HG03135 (cell line): ENCODE data around the gene TCAIM.
"Not testable (repeated sequence)": the region's sequence is repeated elsewhere in the genome, so short reads cannot be mapped to it uniquely, and the experiment has no call there.

Experiments used
- ATAC-seq: cut with Tn5 transposase; IDR thresholded peaks from one replicate; pipeline ENCODE4 v1.9.1; 2021; ENCODE audit warnings: mild to moderate bottlenecking, moderate library complexity; ENCODE audit not compliant: unreplicated experiment

The TCAIM gene

DNA sequence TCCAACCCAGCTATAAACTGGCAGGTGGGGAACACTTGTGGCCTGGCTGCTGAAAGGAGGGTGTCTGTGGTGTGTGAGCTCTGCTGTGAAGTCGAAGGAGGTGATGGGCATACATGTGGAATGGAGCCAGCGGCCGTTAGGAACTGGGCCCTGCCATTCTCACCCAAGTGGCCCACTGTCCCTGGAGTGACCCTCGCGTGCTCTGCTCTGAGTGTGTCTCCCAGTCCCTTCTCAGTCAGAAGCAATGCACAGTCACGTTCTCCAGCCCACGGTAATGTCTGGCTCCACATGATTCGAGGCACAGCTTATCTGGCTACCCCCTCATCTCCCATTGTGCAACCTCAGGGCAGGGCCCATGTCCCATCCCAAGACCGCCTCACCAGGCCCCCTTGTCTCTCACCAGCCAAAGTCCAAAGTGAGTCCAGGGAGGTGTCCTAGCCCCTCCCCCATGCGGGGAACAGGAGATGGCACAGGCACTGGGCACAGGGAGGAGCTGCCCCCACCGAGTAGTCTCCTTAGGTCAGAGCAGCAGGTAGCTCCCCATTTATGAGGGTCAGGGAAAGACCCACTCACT lies 76.0 kb downstream of the TCAIM start:
- no peak for ATAC-seq

DNA sequence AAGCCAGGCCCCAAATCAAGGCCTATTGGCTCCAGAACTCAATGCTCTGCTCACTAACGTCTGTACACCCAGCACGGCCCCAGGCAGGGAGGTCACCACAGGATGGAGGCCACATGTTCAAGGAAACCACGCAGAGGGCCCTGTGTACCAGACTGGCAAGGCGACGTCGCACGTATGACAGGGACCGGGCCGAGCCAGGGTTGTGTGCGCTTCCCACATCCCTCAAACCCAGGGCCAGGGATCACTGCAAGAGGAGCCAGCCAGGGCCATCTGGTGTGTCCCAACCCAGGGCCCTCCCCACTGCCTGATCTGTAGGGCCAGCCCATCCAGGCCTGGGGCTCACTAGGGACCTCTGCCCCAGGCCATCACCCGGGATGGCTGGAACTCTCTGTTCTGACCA lies 76.9 kb downstream of the TCAIM start:
- no peak for ATAC-seq

DNA sequence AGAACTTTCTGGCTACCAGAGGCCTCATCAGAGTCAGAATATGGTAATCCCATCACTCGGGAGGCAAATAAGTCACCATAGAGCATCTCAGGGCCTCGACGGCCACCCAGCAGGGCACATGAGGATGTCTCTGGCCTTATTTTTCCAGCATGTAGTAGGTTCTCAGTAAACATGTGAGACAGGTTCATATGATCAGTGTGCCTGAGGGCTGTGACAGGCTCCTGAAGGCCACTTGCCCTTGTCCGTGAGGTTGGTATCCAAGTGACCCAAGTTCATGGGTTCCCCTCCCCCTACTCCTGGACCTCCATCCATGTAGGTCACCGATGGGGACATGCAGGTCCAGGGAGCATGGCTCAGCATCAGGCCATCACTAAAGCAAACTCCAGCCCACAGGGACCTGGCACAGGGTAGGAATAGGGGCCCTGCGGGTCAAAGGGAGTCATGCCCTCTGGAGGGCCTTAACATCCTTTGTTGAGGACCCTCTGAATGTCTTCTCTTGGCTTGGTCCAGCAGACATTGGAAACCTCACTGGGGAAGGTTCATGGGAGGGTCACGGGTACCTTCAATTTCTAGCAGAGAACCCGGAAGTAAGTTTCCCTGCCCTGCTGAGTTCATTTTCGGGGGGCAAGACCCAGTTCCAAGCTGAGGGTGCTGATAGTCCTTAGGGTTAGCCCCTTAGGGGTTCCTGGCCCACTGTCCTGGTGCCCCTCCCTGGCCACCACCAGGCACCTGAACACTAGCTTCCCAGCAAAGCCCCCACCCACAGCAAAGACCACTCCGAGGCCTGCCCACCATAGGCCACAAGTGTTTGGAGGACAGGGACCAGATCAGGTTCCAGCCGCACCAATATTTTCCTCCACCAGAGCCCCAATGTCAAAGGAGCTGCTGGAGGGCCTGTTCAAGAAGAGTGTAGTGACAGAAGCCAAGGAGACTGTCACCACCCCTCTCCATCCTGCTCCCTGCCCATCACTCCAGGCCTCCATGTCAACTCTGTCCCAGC lies 77.8 kb downstream of the TCAIM start:
- ATAC-seq = no peak

DNA sequence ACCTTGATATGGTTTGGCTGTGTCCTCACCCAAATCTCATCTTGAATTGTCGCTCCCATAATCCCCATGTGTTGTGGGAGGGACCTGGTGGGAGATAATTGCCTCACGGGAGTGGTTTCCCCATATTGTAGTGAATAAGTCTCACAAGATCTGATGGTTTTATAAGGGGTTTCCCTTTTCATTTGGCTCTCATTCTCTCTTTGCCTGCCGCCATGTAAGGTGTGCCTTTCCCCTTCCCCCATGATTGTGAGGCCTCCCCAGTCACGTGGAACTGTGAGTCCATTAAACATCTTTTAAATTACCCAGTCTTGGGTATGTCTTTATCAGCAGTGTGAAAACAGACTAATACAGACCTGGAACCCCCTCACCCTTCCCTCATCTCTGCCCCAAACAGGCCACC lies 79.6 kb downstream of the TCAIM start:
- not testable (repeated sequence) for ATAC-seq

DNA sequence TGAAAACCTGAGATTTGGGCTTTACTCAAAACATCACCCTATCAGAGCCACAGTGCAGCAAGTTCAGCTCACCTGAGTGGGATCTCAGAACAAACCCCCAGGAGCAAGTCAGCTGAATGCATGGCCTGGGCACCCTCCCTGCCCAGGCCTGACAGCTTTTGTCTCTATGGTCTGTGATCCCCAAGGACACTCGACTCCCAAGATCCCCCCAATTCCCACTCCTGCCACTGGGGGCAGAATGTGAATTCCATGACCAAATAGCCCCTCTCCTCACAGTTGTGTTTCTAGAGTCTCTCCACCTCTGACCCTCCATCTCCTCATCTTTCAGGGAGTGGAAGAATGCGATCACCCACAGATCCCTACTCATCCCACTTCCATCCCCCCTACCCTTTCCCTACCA lies 80.0 kb downstream of the TCAIM start:
- ATAC-seq = no peak

DNA sequence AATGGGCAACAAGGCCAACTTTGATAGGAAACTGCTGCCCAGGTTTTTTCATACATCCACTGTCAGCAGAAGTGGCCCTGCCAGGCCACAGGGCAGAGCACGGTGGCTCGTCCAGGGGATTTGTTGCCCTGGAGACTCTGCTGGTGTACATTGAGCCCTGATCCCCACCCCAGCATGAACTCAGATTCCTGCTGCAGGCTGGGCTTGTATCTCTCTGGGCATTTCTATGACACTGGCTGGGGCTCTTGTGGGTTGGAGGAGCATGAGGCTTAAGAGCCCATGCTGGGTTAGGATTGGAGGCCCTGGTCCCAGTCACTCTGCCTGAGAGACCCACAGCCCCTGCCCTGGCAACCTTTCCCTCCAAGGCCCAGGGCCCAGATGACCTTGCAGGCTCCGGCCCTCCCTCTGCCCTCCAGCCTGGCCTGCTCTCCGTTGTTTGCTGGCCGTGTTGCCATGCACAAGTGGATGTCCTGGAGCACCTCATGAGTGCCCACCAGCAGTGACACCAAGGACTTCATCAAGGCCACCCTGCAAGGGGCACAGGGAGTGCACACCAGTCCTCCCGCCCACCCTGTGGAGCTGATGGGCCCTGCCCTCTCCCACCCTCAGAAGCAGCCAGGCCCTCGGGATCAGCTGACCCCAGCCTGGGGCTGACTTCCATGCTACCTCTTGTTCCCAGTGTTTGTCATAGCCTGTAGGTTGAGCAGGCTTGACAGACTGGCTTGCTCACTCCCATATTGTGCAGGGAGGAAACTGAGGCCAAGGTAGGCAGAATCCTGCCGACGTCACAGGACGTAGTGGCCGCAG lies 80.8 kb downstream of the TCAIM start:
- no peak for ATAC-seq

DNA sequence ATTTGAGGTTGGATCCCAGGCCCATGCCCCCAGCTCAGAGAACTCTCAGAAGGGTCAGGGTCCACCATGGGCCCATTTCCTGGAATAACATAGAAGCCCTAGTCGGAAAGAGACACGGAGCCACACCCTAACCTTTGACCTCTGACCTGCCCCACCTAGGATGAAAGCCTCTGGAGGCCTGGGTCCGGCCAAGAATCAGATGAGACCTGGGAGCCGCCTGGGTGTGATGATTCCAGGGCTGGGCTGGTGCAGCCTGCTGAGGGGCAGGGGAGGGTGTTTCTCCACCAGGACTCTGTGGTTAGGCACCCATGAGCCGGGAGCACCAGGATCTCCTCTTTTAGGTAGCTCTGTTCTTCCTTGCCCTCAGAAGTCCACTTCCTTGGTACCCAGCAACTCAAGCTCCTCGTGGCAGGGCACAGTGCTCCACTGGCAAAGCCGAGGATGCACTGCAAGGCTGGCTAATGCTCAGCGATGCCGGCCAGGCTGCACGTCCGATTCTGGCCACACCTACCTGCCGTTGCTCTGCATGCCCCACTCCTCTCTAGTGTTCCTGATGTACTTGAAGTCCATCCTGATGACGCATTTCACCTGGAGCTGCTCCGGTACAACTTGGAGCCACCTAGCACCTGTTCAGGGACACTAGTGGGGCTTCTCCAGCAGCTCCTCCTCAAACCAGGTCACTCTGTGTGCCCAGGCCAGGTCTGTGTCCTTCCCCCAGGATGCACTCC lies 81.5 kb downstream of the TCAIM start:
- ATAC-seq = no peak

DNA sequence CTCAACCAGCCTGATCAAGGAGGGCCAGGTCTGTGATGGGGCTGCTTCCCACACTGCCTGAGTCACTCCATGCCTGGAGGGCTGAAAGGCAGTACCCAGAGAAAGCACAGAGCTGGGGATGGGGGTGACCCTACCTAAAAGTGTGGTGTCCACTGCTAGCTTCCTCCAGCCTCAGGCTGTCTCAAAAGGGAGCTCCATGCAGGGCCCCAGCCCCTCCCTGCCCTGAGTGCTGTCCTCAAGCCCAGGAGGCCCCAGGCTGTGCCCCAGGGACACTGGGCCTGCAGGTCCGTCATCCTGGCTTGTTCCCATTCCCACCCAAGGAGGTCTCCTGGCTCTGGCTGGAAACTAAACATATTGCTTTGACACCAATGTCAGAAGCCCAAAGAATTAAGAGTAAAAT lies 82.1 kb downstream of the TCAIM start:
- ATAC-seq = no peak

DNA sequence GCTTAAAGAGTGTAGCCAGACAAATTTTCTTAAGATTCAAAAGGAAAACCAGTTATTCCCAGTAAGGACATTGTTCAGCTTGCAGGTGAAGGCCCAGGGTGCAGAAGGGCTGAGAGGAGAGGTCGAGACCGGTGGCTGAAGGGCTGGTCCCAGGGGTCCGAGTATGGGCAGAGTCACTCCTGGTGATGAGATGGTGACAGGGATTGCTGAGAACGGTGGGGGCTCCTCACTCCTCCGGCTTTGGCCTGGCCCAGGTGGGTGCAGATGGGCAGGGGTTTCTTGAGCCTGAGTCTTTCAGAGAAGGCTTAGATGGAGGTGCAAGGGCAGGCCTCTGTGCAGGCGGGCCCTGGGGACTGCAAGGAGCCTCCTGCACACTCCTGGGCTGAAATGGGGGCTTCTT lies 82.7 kb downstream of the TCAIM start:
- ATAC-seq = no peak

DNA sequence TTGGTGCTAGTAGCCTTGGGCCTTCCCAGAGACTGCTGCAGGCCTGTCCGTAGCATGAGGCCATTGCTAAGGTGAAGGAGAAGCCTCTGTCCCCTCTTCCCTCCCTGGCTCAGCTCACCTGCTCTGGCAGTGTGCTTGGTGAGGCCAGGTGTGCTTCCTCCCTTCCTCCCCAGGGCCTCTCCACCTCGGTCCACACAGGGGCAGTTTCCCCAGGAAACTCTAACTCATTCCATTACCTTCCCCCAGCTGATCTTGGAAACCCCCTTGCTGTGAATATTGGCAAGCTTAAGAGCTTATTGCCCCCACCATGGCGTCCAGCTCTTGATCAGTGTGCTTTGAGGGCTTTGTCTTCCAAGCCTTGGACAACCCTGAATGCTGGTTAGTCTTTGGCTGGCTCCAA lies 86.2 kb downstream of the TCAIM start:
- no peak for ATAC-seq

DNA sequence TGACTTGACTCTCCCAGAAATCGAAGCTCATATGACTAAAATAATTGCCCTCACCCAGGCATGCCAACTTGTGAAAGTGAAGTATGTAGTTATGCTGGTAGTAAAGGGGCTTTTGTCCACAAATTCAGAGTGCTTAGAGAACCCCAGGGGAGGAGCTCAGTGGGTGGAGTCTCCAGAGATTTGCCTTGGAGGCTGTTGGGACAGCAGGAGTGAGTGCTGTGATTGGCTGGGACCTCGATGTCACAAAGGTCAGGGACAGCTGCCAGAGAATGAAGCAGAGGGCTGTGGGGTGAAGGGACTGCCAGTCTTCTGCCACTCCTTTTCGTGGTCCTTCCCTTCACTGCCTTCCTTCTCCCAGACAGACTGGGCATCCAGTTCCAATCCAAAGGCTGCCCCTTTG lies 89.1 kb downstream of the TCAIM start:
- no peak for ATAC-seq

DNA sequence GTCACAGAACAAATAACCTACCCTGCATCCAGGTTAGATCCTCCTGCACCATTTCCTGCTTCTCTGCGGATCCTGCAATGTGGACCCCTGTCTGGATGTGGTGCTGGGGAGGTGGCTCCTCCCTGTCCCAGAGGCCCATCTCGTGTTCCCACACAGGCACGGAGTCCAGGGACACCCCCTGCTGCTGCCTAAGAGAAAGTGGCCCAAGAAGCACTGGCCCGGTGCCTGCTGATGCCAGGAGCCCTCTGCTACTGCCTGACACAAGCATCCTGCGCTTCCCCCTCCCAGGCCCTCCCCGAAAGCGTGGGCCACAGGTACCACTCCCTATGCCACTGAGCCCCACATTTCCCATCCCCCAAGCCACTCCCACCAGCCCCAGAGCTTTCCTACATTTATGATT lies 90.3 kb downstream of the TCAIM start:
- ATAC-seq = no peak

DNA sequence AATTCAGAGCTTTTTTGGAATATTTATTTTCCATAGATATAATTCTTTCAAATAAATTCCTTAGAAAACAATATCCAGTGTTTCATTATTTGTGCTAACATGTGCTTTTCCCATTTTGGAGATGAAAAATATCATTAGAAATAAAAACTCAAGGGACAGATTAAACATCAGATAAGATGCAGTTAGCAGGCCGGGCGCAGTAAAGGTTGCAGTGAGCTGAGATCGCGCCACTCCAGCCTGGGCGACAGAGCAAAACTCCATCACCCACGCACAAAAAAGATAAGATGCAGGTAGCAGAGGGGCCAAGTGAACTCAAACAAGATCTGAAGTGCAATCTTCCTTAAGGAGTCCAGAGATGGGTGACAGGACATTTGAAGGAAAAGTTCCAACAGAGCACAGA lies 90.9 kb downstream of the TCAIM start:
- ATAC-seq = no peak

DNA sequence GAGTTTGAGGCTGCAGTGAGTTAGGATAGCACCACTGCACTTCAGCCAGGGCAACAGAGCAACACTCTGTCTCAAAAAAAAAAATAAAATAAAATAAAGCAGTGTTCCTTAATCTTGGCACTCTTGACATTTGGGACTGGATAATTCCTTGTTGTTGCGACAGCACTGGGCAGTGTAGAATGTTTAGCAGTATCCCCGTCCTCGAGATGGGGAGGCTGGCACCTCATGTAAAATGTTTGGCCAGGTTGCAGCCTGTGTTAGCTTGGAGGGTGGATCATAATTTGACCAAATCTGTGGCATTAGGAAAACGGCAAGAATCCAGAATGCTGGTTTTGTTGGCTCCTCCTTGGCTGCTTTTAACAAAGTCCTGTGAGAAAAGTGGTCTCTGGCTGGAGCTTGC lies 91.9 kb downstream of the TCAIM start:
- no peak for ATAC-seq

DNA sequence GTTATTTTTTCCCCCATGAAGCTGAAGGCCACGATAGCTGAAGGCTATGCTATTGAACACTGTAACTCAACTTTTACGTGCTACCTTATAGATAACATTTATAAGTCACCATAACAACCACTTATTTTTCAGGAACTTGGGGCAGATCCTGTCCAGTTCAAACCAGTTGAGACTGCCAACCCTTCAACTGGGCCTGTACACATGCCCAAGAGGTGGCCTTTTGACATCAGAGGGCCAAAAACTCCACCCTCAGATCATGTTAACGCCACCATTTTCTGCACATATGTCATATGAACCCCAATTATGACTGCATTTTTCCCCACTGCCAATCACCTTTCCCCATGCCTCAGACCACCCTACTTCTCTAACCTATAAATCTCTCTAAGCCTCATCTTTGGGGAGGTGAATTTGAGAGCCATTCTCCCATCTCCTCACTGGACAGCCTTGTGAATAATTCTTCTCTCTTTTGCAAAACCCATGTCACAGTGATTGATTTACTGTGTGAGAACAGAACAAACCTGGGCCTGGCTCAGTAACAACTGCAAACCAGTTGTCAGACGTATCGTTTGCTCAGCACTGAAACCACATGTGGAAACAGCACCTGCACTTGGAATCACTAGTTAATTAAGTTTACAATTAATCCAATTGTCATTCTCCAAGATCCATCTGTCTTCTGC lies 96.4 kb downstream of the TCAIM start:
- ATAC-seq = no peak

DNA sequence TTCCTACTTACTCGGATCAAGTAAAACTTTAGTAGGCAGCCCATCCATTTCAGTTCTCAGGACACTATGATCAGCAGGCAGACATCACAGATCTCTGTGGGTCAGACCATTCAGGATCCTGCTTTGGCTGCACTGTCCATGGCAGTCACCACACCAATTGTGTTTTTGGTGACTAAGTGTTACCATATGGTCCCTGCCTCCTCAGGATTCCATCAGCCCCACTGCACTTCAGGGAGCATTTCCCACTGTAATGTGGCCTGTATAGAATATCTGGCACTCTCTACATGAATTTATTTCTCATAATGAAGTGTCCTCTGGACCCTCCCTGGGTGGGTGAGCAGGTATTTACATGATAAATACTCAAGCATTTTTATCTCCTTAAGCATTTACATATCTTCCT lies 97.6 kb downstream of the TCAIM start:
- no peak for ATAC-seq

DNA sequence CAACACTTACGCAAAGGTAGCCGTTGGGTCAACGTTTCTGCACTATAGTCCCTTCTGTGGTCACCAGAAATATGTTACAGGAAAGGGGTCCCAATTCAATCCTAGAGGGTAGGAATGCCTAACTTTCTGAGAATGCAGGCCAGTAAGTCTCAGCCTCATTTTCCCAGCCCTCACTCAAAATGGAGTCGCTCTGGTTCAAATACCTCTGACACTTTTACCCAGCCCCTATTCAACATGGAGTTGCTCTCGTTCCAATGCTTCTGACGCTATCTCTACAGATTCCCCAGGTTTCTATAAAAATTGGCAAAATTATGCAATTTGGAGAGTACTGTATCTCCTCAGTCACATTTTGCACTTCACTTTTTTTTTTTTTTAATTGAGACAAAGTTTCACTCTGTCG lies 99.2 kb downstream of the TCAIM start:
- ATAC-seq = no peak

DNA sequence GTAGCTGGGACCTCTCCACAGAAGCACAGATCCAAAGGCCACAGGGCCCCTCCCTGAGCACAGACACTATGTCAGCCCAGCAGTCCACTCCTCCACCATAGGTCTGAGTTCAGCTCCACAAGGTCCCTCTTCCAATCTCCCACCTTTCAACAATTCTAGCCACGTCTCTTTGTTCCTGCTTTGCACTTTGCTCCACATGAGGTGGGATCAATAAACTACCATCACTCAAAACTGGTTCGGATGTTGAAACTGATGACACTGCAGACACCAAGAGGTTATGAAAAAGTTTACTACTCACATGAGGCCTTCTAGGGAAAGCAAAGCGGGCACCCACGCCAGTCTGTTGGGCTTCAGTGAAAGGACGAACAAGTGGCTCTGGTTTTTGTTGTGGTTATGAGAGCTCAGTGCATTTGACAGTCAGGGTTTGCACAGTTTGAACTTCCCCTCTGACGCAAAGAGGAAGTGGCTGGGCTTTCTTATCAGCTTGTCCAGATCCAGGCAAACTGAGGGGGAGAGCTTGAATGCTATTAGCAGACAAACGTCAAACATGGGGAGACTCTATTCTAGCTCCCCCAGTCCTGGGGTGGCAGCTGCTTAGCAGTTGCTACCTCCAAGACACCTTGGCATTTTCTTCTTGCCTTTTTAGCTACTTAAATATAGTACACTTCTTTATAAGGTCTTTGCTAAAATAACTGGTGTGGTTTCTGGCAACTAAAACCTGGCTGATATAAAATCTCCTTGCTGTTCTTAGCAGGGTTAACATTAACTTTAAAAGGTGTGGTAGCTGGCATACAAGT lies 101.1 kb downstream of the TCAIM start:
- peak; percentile 84 for ATAC-seq

DNA sequence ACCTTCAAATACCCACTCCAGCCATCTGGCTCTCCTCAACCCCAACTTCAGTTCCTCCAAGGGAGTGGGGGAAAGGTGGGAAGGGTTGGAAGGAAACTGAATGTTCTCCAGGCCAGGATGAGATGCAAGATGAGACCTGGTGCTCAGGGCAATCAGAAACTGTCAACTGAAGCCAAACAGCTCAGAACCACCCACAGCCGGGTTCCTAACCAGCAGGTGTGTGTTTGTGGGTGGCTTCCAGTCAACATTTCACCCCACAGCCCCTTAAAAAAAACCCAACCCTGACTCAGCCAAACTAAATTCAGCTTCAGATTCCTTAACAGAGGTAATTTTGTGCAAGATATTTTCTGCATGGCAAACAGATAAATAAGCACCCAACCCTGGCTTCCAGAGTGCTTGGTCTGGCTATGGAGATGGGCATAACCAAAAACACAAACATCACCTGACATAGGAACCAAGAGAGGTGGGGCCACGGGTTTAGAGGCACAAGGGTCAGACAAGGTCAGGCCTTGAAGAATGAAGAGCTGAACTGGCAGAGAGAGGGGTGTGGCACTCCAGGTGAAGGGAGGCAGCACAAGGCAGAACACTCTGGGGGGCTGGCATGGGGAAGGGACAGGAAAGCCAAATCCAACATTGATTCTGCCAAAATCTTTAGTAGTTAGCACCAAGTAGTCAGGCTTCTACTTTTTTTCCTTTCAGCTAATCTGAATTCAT lies 104.2 kb downstream of the TCAIM start:
- no peak for ATAC-seq
